GM12878 (cell line): ENCODE measurements around the gene BMPR1B. TPM values are rescaled to one million over a fixed set of nuclear protein-coding genes. Genes with fewer than 3 reads are reported as not detected.

Experiments used
- ATAC-seq: fragments of 200-7000 bp; cut with Tn5 transposase; 3 replicates; pipeline ENCODE4 v1.9.1; 2020; ENCODE audit warnings: mild to moderate bottlenecking, moderate library complexity
- BruUV-seq: library from RNA; stranded (reverse); fragments of 400-500 nt; replicated peaks from 2 replicates; lab custom pipeline; 2021; lab: Mats Ljungman, UMichigan
- CTCF ChIA-PET: fragments of 300-600 bp; sonication (Branson Sonifier 250); formaldehyde crosslinking; extraction: SDS; loops from one replicate; lab custom pipeline; 2021; ENCODE audit warnings: inconsistent platforms; lab: Yijun Ruan, JAX
- POLR2A ChIA-PET: fragments of 350-600 bp; formaldehyde crosslinking; extraction: SDS; loops from one replicate; lab custom pipeline; 2021; ENCODE audit warnings: inconsistent platforms; lab: Charles Lee
- RAD21 ChIA-PET: fragments of 300-600 bp; sonication (Branson Sonifier 250); formaldehyde crosslinking; loops from one replicate; lab custom pipeline; 2023; ENCODE audit warnings: antibody characterized with exemption; ENCODE audit not compliant: unreplicated experiment; lab: Charles Lee
- SMC1A ChIA-PET: fragments of 300-600 bp; sonication (Branson Sonifier 250); formaldehyde crosslinking; loops from one replicate; lab custom pipeline; 2023; ENCODE audit not compliant: unreplicated experiment, uncharacterized antibody; lab: Charles Lee
- DNase-seq: peaks from one replicate; pipeline ENCODE4 v3.0.0-alpha.2; 2011; ENCODE audit warnings: low read depth, low spot score
- FAIRE-seq: peaks from 3 replicates; lab custom pipeline; 2011; peaks lifted over from hg19 to GRCh38; lab: Jason Lieb, UNC
- H2AFZ ChIP-seq: 2 replicates; pipeline ENCODE4 v1.6.0; 2011; ENCODE audit warnings: low read depth, low read length, control low read depth; ENCODE audit not compliant: control insufficient read depth
- H3K27ac ChIP-seq: 2 replicates; pipeline ENCODE4 v1.5.1; 2011; ENCODE audit warnings: control low read depth; ENCODE audit not compliant: control insufficient read depth, insufficient read depth
- H3K27me3 ChIP-seq, 2 experiments: replicated peaks in 1 of 2; 2 replicates each; pipeline versions ENCODE4 v1.6.0 to v1.6.1; 2011; ENCODE audit warnings: low read length in 1 of 2; ENCODE audit not compliant: control insufficient read depth in 2 of 2, insufficient read depth in 2 of 2
- H3K36me3 ChIP-seq, 2 experiments: 2 replicates each; pipeline ENCODE4 v1.5.1; 2011; ENCODE audit warnings: low read length in 1 of 2; ENCODE audit not compliant: control insufficient read depth in 2 of 2, insufficient read depth in 2 of 2
- H3K4me1 ChIP-seq: 2 replicates; pipeline ENCODE4 v1.6.1; 2011; ENCODE audit warnings: mild to moderate bottlenecking, low read length, moderate library complexity, mixed read lengths; ENCODE audit not compliant: control insufficient read depth, insufficient read depth
- H3K4me2 ChIP-seq: 2 replicates; pipeline ENCODE4 v1.6.0; 2011; ENCODE audit warnings: control low read depth; ENCODE audit not compliant: control insufficient read depth, insufficient read depth
- H3K4me3 ChIP-seq: fragments of 200-600 bp; sonication (generic); 2 replicates; pipeline ENCODE4 v1.5.1; 2016
- H3K79me2 ChIP-seq: 2 replicates; pipeline ENCODE4 v1.6.0; 2011; ENCODE audit warnings: low read length; ENCODE audit not compliant: control insufficient read depth, insufficient read depth
- H3K9ac ChIP-seq: 2 replicates; pipeline ENCODE4 v1.8.0; 2011; ENCODE audit warnings: low read length, control low read depth, mixed read lengths; ENCODE audit not compliant: control insufficient read depth, insufficient read depth
- H3K9me3 ChIP-seq: replicated peaks from 3 replicates; pipeline ENCODE4 v1.5.1; 2011; ENCODE audit warnings: mild to moderate bottlenecking, low read length; ENCODE audit not compliant: control insufficient read depth, insufficient read depth
- H4K20me1 ChIP-seq: 2 replicates; pipeline ENCODE4 v1.6.0; 2011; ENCODE audit not compliant: control insufficient read depth, insufficient read depth
- ESRRA ChIP-seq: IDR thresholded peaks from 2 replicates; pipeline ENCODE4 v1.6.1; 2012; ENCODE audit warnings: mild to moderate bottlenecking, low read length, improper control_type of control experiment
- NFYA ChIP-seq: IDR thresholded peaks from 2 replicates; pipeline ENCODE4 v1.6.1; 2011; ENCODE audit warnings: low read depth, mild to moderate bottlenecking, low read length, improper control_type of control experiment, borderline replicate concordance
- POLR2A ChIP-seq: IDR thresholded peaks from 2 replicates; pipeline ENCODE4 v1.6.1; 2011; ENCODE audit warnings: low read depth, mild to moderate bottlenecking, low read length
- SMAD5 ChIP-seq: IDR thresholded peaks from 2 replicates; pipeline ENCODE4 v1.6.1; 2016; ENCODE audit warnings: antibody characterized with exemption, low read depth
- SREBF1 ChIP-seq: IDR thresholded peaks from 2 replicates; pipeline ENCODE4 v1.6.1; 2012; ENCODE audit warnings: mild to moderate bottlenecking, low read length
- ZNF217 ChIP-seq: fragments of 450-650 bp; IDR thresholded peaks from 2 replicates; pipeline ENCODE4 v1.6.1; 2017; ENCODE audit warnings: antibody characterized with exemption, mild to moderate bottlenecking
- WGBS: methylation state at CpG from one replicate; pipeline ENCODE4 v1.1.6; 2016; ENCODE audit warnings: low lambda C conversion rate; ENCODE audit not compliant: insufficient replicate concordance, insufficient coverage; ENCODE audit errors: missing lambda C conversion rate; 5-methylcytosine and 5-hydroxymethylcytosine counted together
- in situ Hi-C: fragments of 300-500 bp; cut with MboI; formaldehyde crosslinking; loops from 9 replicates; pipeline ENCODE4 v1.14.3; 2018; ENCODE audit warnings: mixed read lengths
- intact Hi-C: fragments of 100-400 bp; cut with micrococcal nuclease; formaldehyde crosslinking; loops from one replicate; pipeline ENCODE4 v1.14.2; 2022; ENCODE audit not compliant: unreplicated experiment
- polyA plus RNA-seq, 11 experiments: library from polyadenylated mRNA; depleted of rRNA in 4 of 11; unstranded in 6 of 11; stranded (reverse) in 5 of 11; fragments of >200 nt; fragmentation: Nextera tagmentation in 4 of 11; fragmentation: Illumina TruSeq in 1 of 11; extraction: Ambion mirVana in 4 of 11; extraction: Trizol in 1 of 11; gene quantifications; 1 replicate in 1 of 11; 2 replicates in 10 of 11; pipeline versions ENCODE4 v1.2.1 to v1.2.3, GENCODE V29; 2011 to 2016; ENCODE audit warnings: inconsistent platforms in 2 of 11, missing spikeins in 2 of 11, low read depth in 1 of 11
- total RNA-seq, 4 experiments: library from RNA; depleted of rRNA in 3 of 4; stranded (reverse); fragments of >200 nt in 3 of 4; fragmentation: Illumina TruSeq in 1 of 4; extraction: Trizol in 1 of 4; gene quantifications; 2 replicates each; pipeline versions ENCODE4 v1.2.1 to v1.2.3, GENCODE V29; 2013 to 2021
- TF ChIP-seq, protein P1 (sequence below): fragments of 450-650 bp; IDR thresholded peaks from 2 replicates; pipeline ENCODE4 v1.6.1; 2018; ENCODE audit warnings: borderline replicate concordance, mild to moderate bottlenecking; ENCODE audit not compliant: partially characterized antibody
- TF ChIP-seq, protein P2 (sequence below): IDR thresholded peaks from 2 replicates; pipeline ENCODE4 v1.6.1; 2012; ENCODE audit warnings: mild to moderate bottlenecking, low read depth, low read length
- TF ChIP-seq, protein P3 (sequence below): fragments of 450-650 bp; IDR thresholded peaks from 2 replicates; pipeline ENCODE4 v1.6.1; 2016; ENCODE audit warnings: mild to moderate bottlenecking, moderate library complexity, borderline replicate concordance

The BMPR1B gene
- total and polyA plus RNA-seq, 10 of the 15 experiments (the other 5 are each of a cell fraction or from before 2014, with no cell fraction given) = not detected

DNA sequence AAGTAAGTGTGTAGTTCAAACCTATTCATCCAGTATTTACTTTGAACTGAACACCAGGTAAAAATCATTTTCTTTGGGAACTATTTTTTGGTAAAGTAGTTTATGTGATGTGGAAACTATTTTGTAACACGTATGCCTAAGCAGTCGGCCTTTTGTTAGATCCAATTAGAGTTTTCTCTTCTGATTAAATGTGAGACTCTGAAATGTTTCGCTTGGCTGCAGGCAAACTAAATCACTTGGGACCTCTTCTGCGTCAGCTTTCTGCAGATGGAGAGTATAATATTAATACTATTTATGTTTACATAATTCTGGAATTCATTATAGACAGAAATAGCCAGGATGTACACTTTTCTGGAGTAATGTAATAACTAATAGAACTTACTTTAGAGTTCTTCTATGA is 46.9 kb downstream of the BMPR1B start:
- no TSS peak for BruUV-seq
- Histone ChIP-seq H3K27ac (no peak overlapping the region), H3K27me3 (no peaks in the 10 kb centered on the region), H2AFZ (no peak overlapping the region), H4K20me1 (no peaks in the 10 kb centered on the region), H3K9me3 (no peaks in the 10 kb centered on the region), H3K4me1 (no peaks in the 10 kb centered on the region), H3K4me3 (no peak overlapping the region), H3K36me3 (no peaks in the 10 kb centered on the region), H3K4me2 (no peak overlapping the region), H3K79me2 (no peaks in the 10 kb centered on the region), H3K9ac (no peak overlapping the region)
- ChIA-PET RAD21 (no interaction called here), SMC1A (no interaction called here), POLR2A (no interaction called here), CTCF (no interaction called here)
- no peak for FAIRE-seq
- intact Hi-C loops = loop anchor here (5.0 kb wide), 1 partner anchor 867 kb away; no protein-coding TSS in a partner anchor
- no peak for DNase-seq
- 2% methylated on average over 4 of the region's 4 CpGs for WGBS
- no peak for ATAC-seq
- TF ChIP-seq, protein P1, sequence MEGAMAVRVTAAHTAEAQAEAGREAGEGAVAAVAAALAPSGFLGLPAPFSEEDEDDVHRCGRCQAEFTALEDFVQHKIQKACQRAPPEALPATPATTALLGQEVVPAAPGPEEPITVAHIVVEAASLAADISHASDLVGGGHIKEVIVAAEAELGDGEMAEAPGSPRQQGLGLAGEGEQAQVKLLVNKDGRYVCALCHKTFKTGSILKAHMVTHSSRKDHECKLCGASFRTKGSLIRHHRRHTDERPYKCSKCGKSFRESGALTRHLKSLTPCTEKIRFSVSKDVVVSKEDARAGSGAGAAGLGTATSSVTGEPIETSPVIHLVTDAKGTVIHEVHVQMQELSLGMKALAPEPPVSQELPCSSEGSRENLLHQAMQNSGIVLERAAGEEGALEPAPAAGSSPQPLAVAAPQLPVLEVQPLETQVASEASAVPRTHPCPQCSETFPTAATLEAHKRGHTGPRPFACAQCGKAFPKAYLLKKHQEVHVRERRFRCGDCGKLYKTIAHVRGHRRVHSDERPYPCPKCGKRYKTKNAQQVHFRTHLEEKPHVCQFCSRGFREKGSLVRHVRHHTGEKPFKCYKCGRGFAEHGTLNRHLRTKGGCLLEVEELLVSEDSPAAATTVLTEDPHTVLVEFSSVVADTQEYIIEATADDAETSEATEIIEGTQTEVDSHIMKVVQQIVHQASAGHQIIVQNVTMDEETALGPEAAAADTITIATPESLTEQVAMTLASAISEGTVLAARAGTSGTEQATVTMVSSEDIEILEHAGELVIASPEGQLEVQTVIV = no peak
- TF ChIP-seq, protein P2, sequence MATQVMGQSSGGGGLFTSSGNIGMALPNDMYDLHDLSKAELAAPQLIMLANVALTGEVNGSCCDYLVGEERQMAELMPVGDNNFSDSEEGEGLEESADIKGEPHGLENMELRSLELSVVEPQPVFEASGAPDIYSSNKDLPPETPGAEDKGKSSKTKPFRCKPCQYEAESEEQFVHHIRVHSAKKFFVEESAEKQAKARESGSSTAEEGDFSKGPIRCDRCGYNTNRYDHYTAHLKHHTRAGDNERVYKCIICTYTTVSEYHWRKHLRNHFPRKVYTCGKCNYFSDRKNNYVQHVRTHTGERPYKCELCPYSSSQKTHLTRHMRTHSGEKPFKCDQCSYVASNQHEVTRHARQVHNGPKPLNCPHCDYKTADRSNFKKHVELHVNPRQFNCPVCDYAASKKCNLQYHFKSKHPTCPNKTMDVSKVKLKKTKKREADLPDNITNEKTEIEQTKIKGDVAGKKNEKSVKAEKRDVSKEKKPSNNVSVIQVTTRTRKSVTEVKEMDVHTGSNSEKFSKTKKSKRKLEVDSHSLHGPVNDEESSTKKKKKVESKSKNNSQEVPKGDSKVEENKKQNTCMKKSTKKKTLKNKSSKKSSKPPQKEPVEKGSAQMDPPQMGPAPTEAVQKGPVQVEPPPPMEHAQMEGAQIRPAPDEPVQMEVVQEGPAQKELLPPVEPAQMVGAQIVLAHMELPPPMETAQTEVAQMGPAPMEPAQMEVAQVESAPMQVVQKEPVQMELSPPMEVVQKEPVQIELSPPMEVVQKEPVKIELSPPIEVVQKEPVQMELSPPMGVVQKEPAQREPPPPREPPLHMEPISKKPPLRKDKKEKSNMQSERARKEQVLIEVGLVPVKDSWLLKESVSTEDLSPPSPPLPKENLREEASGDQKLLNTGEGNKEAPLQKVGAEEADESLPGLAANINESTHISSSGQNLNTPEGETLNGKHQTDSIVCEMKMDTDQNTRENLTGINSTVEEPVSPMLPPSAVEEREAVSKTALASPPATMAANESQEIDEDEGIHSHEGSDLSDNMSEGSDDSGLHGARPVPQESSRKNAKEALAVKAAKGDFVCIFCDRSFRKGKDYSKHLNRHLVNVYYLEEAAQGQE = no peak
- TF ChIP-seq NFYA (no peak), ESRRA (no peak), POLR2A (no peak), ZNF217 (no peak), SMAD5 (no peak), SREBF1 (no peak)
- TF ChIP-seq, protein P3, sequence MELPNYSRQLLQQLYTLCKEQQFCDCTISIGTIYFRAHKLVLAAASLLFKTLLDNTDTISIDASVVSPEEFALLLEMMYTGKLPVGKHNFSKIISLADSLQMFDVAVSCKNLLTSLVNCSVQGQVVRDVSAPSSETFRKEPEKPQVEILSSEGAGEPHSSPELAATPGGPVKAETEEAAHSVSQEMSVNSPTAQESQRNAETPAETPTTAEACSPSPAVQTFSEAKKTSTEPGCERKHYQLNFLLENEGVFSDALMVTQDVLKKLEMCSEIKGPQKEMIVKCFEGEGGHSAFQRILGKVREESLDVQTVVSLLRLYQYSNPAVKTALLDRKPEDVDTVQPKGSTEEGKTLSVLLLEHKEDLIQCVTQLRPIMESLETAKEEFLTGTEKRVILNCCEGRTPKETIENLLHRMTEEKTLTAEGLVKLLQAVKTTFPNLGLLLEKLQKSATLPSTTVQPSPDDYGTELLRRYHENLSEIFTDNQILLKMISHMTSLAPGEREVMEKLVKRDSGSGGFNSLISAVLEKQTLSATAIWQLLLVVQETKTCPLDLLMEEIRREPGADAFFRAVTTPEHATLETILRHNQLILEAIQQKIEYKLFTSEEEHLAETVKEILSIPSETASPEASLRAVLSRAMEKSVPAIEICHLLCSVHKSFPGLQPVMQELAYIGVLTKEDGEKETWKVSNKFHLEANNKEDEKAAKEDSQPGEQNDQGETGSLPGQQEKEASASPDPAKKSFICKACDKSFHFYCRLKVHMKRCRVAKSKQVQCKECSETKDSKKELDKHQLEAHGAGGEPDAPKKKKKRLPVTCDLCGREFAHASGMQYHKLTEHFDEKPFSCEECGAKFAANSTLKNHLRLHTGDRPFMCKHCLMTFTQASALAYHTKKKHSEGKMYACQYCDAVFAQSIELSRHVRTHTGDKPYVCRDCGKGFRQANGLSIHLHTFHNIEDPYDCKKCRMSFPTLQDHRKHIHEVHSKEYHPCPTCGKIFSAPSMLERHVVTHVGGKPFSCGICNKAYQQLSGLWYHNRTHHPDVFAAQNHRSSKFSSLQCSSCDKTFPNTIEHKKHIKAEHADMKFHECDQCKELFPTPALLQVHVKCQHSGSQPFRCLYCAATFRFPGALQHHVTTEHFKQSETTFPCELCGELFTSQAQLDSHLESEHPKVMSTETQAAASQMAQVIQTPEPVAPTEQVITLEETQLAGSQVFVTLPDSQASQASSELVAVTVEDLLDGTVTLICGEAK = no peak
- in situ Hi-C loops = no loop called here
